OCI-LY7 (cell line): Measurements from ENCODE around the gene CDC42.

Source experiments
- EZH2phosphoT487 ChIP-seq: fragments of 200-600 bp; sonication (generic); IDR thresholded peaks from 2 replicates; pipeline ENCODE4 v1.6.1; 2018; ENCODE audit warnings: low read depth, borderline replicate concordance, mild to moderate bottlenecking, mixed run types, antibody characterized with exemption, low read length, moderate library complexity, mixed read lengths
- TF ChIP-seq, protein P1 (sequence below): fragments of 200-600 bp; sonication (generic); conservative IDR thresholded peaks from 2 replicates; pipeline ENCODE4 v1.5.1; 2014; ENCODE audit warnings: mild to moderate bottlenecking, antibody characterized with exemption, low read length, moderate library complexity, mixed read lengths

DNA sequence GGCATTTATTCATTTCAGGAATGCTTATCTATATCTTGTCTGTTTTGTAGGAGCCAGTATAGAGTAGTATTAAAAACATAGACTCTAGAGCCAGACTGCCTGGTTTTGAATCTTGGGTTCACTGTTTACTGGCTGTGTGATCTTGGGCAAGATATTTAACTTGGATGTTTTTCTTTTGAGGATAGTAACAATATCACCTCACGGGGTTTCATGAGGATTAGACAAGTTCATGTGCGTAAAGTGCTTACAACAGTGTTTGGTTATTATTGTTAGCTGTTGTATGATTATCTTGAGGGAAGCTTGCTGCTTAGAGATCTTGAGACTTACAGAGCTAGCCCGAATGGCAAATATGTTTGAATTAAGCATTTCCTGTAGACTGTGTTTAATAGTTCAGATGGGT, 50.2 kb downstream of the CDC42 start:
- TF ChIP-seq EZH2phosphoT487: no peak
- TF ChIP-seq, protein P1, sequence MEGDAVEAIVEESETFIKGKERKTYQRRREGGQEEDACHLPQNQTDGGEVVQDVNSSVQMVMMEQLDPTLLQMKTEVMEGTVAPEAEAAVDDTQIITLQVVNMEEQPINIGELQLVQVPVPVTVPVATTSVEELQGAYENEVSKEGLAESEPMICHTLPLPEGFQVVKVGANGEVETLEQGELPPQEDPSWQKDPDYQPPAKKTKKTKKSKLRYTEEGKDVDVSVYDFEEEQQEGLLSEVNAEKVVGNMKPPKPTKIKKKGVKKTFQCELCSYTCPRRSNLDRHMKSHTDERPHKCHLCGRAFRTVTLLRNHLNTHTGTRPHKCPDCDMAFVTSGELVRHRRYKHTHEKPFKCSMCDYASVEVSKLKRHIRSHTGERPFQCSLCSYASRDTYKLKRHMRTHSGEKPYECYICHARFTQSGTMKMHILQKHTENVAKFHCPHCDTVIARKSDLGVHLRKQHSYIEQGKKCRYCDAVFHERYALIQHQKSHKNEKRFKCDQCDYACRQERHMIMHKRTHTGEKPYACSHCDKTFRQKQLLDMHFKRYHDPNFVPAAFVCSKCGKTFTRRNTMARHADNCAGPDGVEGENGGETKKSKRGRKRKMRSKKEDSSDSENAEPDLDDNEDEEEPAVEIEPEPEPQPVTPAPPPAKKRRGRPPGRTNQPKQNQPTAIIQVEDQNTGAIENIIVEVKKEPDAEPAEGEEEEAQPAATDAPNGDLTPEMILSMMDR: no peak
